Activated CD8-positive, alpha-beta memory T cell treated with anti-CD3 and anti-CD28 coated beads for 36 hours (primary cell): ENCODE data around the gene RACGAP1. TPM values are rescaled to one million over a fixed set of nuclear protein-coding genes. Genes with fewer than 3 reads are reported as not detected.

Source experiments
- CTCF ChIA-PET: fragments of 350-600 bp; sonication (Branson Sonifier 250); formaldehyde crosslinking; loops from one replicate; lab custom pipeline; 2021; ENCODE audit warnings: antibody characterized with exemption; lab: Charles Lee
- POLR2A ChIA-PET: fragments of 350-600 bp; sonication (Branson Sonifier 250); formaldehyde crosslinking; loops from one replicate; lab custom pipeline; 2021; ENCODE audit warnings: antibody characterized with exemption; lab: Charles Lee
- total RNA-seq, 2 experiments: library from RNA; stranded (reverse); gene quantifications; one replicate each; pipeline ENCODE4 v1.2.3, GENCODE V29; 2021

Gene RACGAP1
- total RNA-seq, 2 experiments from 2014 or later, result 83.8 to 89.6 TPM

DNA sequence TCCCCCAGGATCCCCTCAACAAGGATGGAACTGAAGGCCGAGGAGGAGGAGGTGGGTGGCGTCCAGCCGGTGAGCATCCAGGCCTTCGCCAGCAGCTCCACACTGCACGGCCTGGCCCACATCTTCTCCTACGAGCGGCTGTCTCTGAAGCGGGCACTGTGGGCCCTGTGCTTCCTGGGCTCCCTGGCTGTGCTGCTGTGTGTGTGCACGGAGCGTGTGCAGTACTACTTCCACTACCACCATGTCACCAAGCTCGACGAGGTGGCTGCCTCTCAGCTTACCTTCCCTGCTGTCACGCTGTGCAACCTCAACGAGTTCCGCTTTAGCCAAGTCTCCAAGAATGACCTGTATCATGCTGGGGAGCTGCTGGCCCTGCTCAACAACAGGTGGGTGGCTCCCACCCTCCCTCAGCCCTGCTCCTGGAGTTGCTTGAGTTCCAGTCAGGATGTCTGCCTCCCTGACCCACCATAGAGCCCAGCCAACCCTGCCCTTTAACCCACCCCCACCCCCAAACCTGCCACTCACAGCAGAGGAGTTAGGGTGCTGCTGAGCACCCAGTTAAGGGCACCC lies 33.5 kb upstream of the RACGAP1 start:
- CTCF ChIA-PET, result interaction anchor here (0.6 to 3.9 kb wide), 8 partner anchors 8 to 121 kb away, joined by 3 to 23 read pairs (median 4); partner anchors contain the start of gene COX14
- POLR2A ChIA-PET, result interaction anchor here (1.0 to 1.2 kb wide), 2 partner anchors 26 to 92 kb away, joined by 3 to 4 read pairs; partner anchors contain the start of gene SMARCD1

DNA sequence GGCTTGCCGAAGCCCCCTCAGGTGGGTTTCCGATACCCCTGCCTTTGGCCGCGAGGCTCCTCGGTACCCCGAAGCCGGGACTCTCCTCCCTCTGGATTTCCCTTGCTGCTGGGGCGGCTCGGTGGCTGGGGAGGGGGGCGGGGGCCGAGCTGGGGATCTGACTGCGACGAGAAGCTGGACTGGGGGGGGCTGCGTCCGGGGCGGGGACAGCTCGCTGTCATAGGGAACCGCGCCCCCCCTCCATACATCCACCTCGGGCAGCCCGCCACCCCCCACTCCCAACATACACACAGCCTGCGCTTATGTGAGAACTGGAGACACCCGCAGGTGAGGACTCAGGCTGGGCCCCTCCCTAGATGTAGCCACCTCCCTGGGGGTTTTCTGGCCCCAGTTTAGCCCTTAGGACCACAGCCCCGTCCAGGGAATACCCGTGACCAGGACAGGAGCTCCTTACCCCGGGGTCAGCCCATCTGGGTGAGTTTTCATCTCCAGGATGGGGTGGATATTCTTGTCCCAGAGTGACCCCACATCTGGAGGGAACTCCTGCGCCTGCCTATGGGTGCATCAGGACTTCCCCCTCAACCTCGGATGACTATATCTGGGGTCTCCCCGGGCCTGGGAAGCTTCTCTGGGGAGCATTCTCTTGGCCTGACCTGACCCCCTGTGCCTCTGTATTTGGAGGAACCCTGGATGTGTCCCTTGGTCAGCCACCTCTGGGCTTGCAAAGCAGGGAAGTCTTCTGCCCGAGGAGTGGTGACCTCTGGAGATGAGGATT lies 32.8 kb upstream of the RACGAP1 start:
- POLR2A ChIA-PET, result interaction anchor here (0.6 to 1.2 kb wide), 3 partner anchors 27 to 1413 kb away, joined by 3 to 4 read pairs (median 4); partner anchors contain the start of gene SMARCD1
- CTCF ChIA-PET, result interaction anchor here (0.7 to 3.9 kb wide), 6 partner anchors 12 to 91 kb away, joined by 3 to 23 read pairs (median 10); partner anchors contain the start of gene COX14

DNA sequence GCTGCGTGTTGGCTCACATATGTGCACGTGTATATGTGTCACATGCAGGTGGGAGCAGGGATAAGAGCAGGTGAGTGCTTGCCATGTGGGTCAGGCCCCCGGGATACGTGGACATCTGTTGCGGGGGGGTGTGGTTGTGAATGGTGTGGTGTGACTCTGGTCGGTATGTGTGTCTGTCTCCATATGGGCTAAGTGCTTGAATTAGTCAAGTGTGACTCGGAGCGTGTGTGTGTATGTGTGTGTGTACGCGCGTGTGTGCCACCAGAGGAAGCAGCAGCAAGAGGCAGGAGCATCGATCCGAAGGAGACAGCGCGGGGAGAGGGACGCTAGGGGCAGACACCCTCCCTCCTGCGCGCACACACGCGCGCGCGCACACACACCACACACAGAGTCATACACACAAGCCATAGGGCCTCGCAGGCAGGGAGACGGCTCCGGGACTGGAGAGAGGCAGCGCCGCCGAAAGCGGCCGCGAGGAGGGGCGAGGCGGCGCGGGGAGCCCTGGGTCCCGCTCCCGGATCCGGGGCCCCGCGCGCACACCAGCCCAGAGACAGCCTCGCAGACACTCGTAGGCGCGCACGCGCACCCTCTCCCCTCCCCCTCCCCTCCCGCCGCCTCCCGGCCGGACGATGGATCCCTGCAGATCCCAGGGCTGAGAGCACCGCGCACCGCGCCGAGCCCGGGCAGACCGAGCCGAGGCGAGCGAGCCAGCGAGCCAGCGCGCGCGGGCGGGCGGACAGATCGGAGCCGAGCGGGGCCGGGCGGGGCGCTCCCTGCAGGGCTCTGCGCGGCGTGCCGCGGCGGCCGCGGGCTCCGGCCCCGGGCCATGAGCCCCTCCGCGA lies 31.9 kb upstream of the RACGAP1 start, which contains the start of gene ASIC1:
Gene ASIC1, plus strand, starts transcription at position 597 of the 842 bp plus-strand sequence. CDS start 1,171 bp downstream, outside the sequence.
- ChIA-PET POLR2A (interaction anchor here (0.6 kb wide), 1 partner anchor 1412 kb away, joined by 4 read pairs; no protein-coding TSS in a partner anchor), CTCF (interaction anchor here (0.5 to 4.2 kb wide), 11 partner anchors 9 to 110 kb away, joined by 3 to 62 read pairs (median 3); partner anchors contain the start of gene CERS5)

DNA sequence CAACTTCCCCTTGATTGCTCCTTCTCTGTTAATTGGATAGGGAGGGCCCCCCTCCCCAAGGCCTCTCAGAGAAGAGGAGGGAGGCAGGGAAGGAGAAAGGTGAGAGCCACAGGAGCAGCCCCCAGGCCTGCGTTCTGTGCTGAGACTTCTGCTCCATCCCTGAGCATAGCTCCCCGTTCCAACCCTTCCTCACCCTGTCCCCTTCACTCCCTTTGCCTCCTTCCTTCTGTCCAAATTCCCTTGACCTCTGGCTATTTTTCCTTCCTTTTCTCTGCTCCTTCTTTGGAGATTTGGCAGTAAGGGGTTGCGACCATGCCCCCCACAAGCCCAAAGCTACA lies 31.3 kb upstream of the RACGAP1 start:
- ChIA-PET POLR2A (interaction anchor here (0.8 kb wide), 1 partner anchor 312 kb away, joined by 3 read pairs; no protein-coding TSS in a partner anchor), CTCF (interaction anchor here (0.5 to 4.2 kb wide), 19 partner anchors 9 to 190 kb away, joined by 3 to 62 read pairs (median 3); partner anchors contain the start of genes CERS5, RACGAP1 and SMARCD1)

DNA sequence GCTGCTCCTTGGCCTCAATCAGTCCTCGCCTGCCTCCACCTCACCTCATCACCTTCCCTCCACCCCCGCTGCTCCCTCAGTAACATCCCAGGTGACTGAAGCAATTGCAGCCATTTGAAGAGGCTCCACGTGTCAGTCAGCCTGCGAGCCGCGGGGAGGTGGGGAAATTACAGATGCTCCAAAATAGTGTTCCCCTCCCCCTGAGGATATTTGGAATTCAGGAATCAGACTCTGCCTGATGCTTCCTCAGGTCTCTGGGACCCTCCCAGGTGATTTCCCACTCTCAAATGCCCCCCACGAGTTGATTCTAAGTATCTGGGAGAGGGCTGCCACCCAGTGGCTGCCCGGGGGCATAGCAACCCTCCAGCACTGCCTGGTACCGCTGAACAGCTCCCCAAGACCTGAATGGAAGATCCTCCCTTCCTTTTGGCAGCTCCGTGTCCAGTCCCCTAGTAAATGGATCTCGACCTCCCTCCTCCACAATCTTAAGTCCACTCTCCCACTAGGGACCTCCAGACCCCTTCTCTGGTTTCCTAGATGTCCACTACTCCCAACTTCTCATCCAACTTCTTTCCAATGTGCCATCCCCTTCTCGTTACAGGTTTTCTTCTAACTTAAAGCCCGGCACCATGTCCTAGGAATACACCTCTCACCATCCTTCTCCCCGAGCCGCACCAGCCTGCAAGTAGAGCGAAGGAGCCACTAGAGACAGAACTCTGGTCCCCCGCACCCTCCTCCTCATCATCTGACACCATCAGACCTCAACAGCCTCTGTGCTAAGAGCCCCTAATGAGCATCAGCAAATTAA lies 30.7 kb upstream of the RACGAP1 start:
- ChIA-PET CTCF (interaction anchor here (0.6 to 4.2 kb wide), 18 partner anchors 10 to 189 kb away, joined by 3 to 62 read pairs (median 3); partner anchors contain the start of genes CERS5, RACGAP1 and SMARCD1), POLR2A (interaction anchor here (0.5 to 0.8 kb wide), 2 partner anchors 311 to 433 kb away, joined by 3 read pairs; partner anchors contain the start of gene PRPF40B)

DNA sequence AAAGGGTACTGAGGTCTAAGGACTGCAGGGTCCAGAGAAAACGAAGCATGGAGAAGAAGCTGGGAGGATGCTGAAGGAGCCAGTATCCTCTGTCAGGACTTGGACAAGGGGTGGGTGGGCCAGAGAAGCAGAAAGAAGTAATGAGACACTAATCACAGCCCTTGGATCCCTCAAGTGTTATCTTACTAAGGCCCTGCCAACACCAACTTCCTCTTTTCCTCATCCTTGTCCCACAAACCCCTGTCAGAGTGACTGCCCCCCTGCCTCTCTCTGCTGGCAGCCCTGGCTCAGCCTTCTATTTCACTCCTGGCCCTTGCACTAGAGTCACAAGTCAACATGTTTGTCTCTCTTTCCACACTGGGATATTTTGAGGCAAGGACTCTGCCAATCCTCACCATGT lies 28.3 kb upstream of the RACGAP1 start:
- CTCF ChIA-PET, result interaction anchor here (4.2 kb wide), 1 partner anchor 15 kb away, joined by 62 read pairs; no protein-coding TSS in a partner anchor

DNA sequence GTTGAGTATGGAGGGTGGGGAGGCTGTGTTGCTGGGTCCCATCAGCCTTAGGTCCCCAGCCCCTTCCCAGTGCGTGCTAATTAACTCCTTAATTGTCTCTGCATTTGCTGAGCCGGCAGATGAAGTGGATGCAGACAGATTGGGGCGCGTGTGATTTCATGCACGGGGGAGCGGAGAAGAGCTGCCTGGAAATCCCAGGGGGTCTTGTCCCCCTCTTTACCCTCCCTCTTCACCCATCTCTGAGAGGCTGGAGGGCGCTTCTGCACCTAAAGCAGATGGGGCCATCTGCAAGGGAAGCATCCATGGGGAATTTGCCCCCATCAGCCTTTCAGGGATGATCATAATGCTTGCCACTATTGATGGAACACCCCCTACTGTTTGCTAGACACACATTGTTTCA lies 27.7 kb upstream of the RACGAP1 start:
- POLR2A ChIA-PET, result no interaction called here

More for the DNA sequence above, 28.3 kb upstream of the RACGAP1 start:
- POLR2A ChIA-PET, result interaction anchor here (0.6 kb wide), 1 partner anchor 15 kb away, joined by 3 read pairs; no protein-coding TSS in a partner anchor

DNA sequence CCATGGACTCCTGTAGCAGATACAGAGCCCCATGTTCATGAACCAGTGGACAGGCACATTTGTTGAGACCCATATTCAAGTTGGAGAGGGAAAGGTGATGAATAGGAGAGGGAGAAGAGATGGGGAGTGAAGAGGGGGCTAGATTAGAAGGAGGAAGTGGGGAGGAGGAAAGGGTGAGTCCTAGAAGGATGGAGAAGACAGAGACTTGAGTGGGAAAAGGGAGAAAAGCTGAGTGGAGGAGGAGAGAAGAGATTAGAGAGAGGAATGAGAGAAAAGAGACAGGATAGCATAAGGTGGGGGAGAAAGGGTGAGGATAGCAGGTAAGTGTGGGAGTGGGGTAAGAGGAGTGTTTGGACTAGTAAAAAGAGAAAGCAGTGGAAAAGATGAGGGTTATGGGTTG lies 27.2 kb upstream of the RACGAP1 start:
- CTCF ChIA-PET, result no interaction called here
- POLR2A ChIA-PET, result no interaction called here

More for the DNA sequence above, 27.7 kb upstream of the RACGAP1 start:
- CTCF ChIA-PET, result interaction anchor here (4.2 kb wide), 1 partner anchor 14 kb away, joined by 62 read pairs; no protein-coding TSS in a partner anchor

DNA sequence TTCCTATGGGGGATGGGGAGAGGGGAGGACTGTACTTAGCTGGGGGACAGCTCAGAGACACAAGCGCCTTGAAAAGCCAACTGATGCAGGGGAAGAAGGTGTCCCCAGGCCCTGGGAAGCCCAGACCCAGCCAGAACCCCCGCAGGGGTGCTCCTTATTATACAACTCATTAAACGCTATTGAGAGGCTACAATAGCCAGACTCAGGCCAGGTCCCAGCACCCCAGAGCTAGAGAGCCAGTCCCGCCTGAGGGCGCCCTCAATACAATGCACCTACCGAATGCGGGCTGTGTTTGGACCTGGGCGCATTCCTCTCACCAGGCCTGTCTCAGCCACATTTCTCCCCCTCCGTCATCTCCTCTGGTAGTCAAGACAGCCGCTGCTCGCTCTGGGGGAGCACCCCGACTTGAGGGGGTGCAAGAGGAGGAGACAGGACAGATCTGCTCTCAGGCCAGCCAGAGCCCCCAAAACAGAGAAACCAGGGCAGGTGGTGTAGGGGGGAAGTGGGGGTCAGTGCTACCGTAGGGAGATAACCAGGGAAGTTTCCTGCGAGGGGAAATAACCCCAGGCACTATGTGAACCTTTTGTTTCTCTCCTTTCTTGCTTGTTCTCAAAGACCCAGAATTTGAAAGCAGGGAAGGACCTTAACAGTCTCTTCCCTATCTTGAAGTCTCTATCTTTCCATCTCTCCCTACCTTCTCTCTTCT lies 26.0 kb upstream of the RACGAP1 start:
- ChIA-PET POLR2A (interaction anchor here (0.6 kb wide), 1 partner anchor 200 kb away, joined by 3 read pairs; no protein-coding TSS in a partner anchor), CTCF (interaction anchor here (1.0 to 1.8 kb wide), 3 partner anchors 8 to 12 kb away, joined by 4 to 11 read pairs (median 4); no protein-coding TSS in a partner anchor)

DNA sequence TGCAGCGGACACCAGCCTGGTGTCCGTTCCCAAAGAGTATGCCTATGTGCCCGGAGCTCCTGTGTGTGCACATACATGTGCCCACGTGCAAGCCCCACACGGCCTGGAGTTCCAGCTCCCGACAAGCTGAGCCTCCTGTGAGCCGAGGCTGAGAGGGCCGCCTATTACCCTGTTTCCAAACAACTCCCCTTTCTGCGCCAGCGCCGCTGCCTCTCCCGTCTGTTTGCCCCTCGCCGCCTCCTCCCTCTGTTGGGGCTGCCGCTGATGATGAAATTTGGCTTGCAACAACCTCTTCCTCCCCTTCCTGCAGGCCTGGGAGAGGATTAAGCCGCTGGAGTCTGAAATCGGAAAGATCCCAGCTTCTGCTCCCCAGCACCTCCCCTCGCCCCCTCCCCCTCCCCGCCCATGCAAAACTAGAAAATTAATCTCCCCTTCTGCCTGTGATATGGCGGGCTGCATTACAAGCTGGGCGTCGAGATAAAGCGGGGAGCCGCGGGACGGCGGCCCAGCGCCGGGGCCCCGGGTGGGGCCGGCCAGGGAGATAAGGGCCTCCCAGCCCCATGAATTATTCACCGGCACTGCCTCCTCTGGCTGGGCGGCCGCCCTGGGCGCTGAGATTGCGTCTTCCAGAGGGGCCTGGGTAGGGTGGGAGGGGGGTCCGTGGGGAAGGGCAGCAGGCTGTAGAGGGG lies 25.3 kb upstream of the RACGAP1 start:
- ChIA-PET CTCF (interaction anchor here (1.0 to 1.8 kb wide), 4 partner anchors 8 to 84 kb away, joined by 4 to 11 read pairs (median 4); no protein-coding TSS in a partner anchor), POLR2A (interaction anchor here (0.6 kb wide), 1 partner anchor 199 kb away, joined by 3 read pairs; no protein-coding TSS in a partner anchor)

DNA sequence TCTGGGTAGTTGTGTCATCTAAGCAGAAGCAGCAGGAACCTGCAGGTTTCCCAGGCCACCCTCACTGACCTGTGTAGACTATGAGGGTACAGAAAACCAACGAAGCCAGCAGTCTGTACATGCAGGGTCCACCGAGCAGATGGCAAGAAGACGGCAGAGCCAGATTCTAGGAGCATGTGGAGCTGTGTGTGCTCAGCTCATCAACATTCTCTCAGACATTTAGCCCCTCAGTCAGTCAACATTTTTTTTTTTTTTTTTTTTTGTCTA lies 24.8 kb upstream of the RACGAP1 start:
- CTCF ChIA-PET, result interaction anchor here (0.9 to 1.9 kb wide), 6 partner anchors 8 to 273 kb away, joined by 3 to 11 read pairs (median 4); no protein-coding TSS in a partner anchor
- POLR2A ChIA-PET, result no interaction called here

DNA sequence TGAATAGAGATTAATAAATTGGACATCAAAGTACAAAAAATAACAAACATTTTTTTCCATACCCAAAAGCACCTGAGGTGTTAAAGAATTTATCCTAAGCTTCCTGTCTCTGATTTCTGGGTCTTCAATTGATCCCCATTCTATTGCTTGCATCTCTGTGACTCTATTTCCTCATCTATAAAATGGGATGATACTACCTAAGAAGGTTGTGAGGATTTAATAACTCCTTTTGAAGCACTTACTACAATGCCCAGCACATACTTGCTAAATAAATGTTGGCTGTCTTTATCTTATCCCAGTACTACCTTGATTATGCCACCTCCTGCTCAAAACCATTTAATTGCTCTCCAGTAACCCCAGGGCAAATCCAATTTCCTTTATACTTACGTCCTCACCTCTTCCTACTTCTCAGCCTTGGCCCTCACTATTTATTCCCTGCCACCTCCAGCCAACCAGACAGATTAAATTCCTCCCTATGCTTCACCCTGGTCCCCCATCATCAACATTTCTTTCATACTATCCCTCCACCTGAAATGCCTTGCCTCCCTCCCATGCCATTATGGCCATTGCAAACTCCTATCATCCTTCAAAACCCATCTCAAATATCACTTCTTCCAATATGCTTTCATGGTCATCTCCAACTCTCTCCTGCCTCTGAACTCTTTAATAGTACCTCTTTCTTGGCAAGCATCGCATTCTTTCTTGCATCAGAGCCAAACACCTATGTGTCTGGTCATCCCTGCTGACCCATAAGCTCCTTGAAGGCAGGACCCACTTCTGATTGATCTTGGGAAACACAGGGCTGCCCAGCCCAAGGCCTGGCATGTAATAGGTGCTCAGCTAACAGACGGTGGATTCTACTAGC lies 24.2 kb upstream of the RACGAP1 start:
- POLR2A ChIA-PET, result no interaction called here
- CTCF ChIA-PET, result interaction anchor here (0.8 to 1.9 kb wide), 5 partner anchors 10 to 273 kb away, joined by 3 to 11 read pairs (median 4); no protein-coding TSS in a partner anchor

DNA sequence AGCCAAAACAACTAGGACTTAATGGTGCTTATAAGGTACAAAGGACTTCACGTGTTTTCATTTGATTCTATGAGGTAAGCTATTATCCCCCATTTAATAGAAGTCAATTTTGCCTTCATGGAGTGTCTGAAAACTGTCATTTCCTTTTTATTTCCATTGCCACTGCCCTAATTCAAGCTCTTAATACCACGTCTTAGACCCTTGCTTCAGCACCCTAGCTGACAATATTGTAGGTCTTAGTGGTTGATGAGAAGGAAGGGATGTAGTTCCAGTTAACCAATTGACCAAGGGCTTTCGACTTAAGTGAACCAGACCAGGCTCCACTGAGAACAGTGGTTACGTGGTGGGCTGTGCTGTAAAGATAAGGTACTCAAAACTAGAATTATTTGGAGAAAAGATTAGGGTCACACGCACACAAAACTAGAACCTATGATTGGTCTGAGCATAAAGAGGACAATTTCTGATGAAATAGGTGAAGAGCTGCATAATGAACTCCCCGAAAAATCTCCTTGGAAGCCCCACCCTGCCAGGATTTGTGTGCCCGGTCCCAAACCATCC lies 22.5 kb upstream of the RACGAP1 start:
- CTCF ChIA-PET, result interaction anchor here (1.2 to 1.4 kb wide), 2 partner anchors 12 to 81 kb away, joined by 3 read pairs; no protein-coding TSS in a partner anchor
- POLR2A ChIA-PET, result no interaction called here

DNA sequence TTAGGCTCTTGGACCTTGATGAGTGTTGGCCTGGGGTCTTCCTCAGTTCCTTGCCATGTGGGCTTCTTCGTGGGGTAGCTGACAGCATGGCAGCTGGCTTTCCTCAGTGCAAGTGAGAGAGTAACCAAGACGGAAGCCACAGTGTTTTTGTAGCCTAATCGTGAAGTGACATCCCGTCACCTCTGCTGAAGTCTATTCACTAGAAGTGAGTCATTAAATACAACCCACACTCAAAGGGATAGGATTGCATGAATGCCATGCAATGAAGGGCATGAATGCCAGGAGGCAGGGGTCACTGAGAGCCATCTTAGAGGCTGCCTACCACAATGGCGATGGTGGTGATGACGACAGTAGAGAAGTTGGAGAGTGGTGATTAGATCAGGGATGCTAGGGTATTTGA lies 18.6 kb upstream of the RACGAP1 start:
- POLR2A ChIA-PET, result no interaction called here
- CTCF ChIA-PET, result interaction anchor here (0.6 to 1.7 kb wide), 5 partner anchors 11 to 48 kb away, joined by 3 to 7 read pairs (median 4); no protein-coding TSS in a partner anchor

DNA sequence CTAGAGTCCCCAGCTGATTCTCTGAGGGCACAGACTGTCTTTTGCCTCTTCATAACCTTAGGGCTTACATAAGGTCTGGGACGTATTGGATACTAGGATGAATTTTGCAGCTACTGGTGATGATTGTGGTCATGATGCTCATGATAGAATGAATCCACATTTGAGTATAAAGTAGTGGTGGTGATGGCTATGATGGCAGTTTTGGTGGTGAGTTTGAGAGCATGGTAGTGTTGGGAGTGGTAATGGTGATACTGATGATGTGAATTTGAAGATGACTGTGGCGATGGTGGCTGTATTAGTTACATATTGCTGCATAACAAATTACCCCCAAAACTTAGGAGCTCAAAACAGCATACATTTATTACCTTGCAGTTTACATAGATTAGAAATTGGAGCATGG lies 18.0 kb upstream of the RACGAP1 start:
- ChIA-PET CTCF (interaction anchor here (0.6 to 1.7 kb wide), 6 partner anchors 12 to 224 kb away, joined by 3 to 7 read pairs (median 4); no protein-coding TSS in a partner anchor), POLR2A (no interaction called here)
